ENCODE measurements around the gene CHAC1.
A peak's percentile ranks its signal among the peaks of the same experiment; 100 is the strongest.
"Not testable (repeated sequence)": the region's sequence is repeated elsewhere in the genome, so short reads cannot be mapped to it uniquely, and the experiment has no call there.

CHAC1 gene

DNA sequence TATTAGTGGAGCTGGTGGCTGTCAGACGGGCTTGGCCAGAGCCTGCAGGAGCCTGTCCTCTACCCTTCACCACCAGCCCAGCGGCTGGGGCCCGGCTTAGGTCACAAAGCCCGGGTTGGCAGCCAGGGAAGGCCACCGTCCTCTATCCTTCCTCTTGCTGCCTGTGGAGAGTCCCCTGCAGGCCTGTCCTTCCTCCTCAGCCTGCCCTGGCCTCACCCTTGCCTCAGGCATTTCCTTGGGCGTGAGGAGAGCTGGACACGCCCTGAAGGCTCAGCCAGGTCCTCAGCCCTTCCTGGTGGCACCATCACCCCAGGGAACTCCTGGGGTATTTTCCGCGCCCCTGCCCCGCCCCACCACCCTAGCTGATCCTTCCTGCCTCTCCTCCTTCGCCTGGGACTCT lies 7.7 kb downstream of the CHAC1 start:
- TF ChIP-seq ZNF274 (IDR thresholded peaks at IDR 0.05; ENCODE audit: low read depth, low read length) (no peak), SUZ12 (IDR thresholded peaks at IDR 0.05; ENCODE audit: extremely low read depth, insufficient read depth, insufficient read length) (no peak), YY1 (IDR thresholded peaks at IDR 0.05; ENCODE audit: insufficient read depth, insufficient read length) (no peak)
- H3K9me3 ChIP-seq (ENCODE audit: insufficient read depth, low read length) = no peaks in the 10 kb centered on the region
- H3K27me3 ChIP-seq (ENCODE audit: insufficient read depth, insufficient read length) = peaks cover 29% of the 10 kb centered on the region
- H3K4me3 ChIP-seq (ENCODE audit: insufficient read length, low read depth) = no peak overlapping the region
- no peak for DNase-seq (ENCODE audit: low read depth, low spot score)
- peaks cover 4% of the 10 kb centered on the region for H3K4me1 ChIP-seq (ENCODE audit: insufficient read depth, insufficient read length)
- H3K36me3 ChIP-seq (ENCODE audit: insufficient read depth, insufficient read length, low read length) = peaks cover 11% of the 10 kb centered on the region
- H3K9ac ChIP-seq (ENCODE audit: insufficient read length, low read depth) = no peak overlapping the region

DNA sequence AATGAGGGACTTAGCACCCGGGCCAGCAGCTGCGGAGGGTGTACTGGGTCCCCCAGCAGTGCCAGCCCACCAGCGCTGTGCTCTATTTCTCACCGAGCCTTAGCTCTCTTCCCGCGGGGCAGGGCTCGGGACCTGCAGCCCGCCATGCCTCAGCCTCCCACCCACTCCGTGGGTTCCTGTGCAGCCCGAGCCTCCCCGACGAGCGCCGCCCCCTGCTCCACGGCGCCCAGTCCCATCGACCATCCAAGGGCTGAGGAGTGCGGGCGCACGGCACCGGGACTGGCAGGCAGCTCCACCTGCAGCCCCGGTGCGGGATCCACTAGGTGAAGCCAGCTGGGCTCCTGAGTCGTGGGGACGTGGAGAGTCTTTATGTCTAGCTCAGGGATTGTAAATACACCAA lies 8.5 kb downstream of the CHAC1 start:
- H3K9ac ChIP-seq (ENCODE audit: insufficient read length, low read depth); H3K4me3 ChIP-seq (ENCODE audit: insufficient read length, low read depth); DNase-seq (ENCODE audit: low read depth, low spot score); H3K4me1 ChIP-seq (ENCODE audit: insufficient read depth, insufficient read length); H3K36me3 ChIP-seq (ENCODE audit: insufficient read depth, insufficient read length, low read length); H3K9me3 ChIP-seq (ENCODE audit: insufficient read depth, low read length): not testable (repeated sequence)
- H3K27me3 ChIP-seq (ENCODE audit: insufficient read depth, insufficient read length) = peaks cover 29% of the 10 kb centered on the region

DNA sequence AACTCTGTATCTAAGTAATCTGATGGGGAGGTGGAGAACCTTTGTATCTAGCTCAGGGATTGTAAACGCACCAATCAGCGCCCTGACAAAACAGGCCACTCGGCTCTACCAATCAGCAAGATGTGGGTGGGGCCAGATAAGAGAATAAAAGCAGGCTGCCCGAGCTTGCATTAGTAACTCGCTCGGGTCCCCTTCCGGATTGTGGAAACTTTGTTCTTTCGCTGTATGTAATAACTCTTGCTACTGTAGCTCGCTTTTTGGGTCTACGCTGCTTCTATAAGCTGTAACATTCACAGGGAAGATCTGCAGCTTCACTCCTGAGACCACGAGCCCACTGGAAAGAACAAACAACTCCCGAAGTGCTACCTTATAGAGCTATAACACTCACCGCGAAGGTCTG lies 9.0 kb downstream of the CHAC1 start:
- H3K27me3 ChIP-seq (ENCODE audit: insufficient read depth, insufficient read length) = peaks cover 29% of the 10 kb centered on the region
- DNase-seq (ENCODE audit: low read depth, low spot score); H3K9me3 ChIP-seq (ENCODE audit: insufficient read depth, low read length): not testable (repeated sequence)

DNA sequence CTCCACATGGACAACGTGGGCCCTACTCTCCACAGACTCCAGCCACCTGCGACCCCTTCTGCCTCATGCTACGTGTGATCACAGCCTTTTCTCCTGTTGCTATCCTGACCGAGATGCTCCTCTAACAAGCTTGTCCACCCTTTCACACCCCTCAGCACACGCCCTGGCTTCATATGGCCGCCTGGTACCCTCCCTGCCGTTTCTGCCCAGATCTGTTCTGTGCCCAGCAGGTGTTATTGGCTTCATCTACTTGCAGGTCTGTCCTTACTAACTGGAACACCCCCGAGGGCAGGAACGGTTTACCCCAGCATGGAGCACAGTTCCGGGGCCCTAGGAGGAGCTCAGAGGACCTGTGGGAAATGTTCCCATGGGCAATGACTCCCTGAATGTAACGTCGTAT lies 9.9 kb downstream of the CHAC1 start:
- peaks cover 2% of the 10 kb centered on the region for H3K4me1 ChIP-seq (ENCODE audit: insufficient read depth, insufficient read length)
- DNase-seq (ENCODE audit: low read depth, low spot score) = no peak
- H3K4me3 ChIP-seq (ENCODE audit: insufficient read length, low read depth) = no peak overlapping the region
- H3K9me3 ChIP-seq (ENCODE audit: insufficient read depth, low read length) = no peaks in the 10 kb centered on the region
- no peak overlapping the region for H3K9ac ChIP-seq (ENCODE audit: insufficient read length, low read depth)
- peaks cover 27% of the 10 kb centered on the region for H3K27me3 ChIP-seq (ENCODE audit: insufficient read depth, insufficient read length)
- TF ChIP-seq YY1 (IDR thresholded peaks at IDR 0.05; ENCODE audit: insufficient read depth, insufficient read length) (no peak), ZNF274 (IDR thresholded peaks at IDR 0.05; ENCODE audit: low read depth, low read length) (no peak), SUZ12 (IDR thresholded peaks at IDR 0.05; ENCODE audit: extremely low read depth, insufficient read depth, insufficient read length) (no peak)
- H3K36me3 ChIP-seq (ENCODE audit: insufficient read depth, insufficient read length, low read length) = no peaks in the 10 kb centered on the region

More for the DNA sequence above, 9.0 kb downstream of the CHAC1 start:
- H3K4me1 ChIP-seq (ENCODE audit: insufficient read depth, insufficient read length); H3K9ac ChIP-seq (ENCODE audit: insufficient read length, low read depth); H3K4me3 ChIP-seq (ENCODE audit: insufficient read length, low read depth); H3K36me3 ChIP-seq (ENCODE audit: insufficient read depth, insufficient read length, low read length): not testable (repeated sequence)

DNA sequence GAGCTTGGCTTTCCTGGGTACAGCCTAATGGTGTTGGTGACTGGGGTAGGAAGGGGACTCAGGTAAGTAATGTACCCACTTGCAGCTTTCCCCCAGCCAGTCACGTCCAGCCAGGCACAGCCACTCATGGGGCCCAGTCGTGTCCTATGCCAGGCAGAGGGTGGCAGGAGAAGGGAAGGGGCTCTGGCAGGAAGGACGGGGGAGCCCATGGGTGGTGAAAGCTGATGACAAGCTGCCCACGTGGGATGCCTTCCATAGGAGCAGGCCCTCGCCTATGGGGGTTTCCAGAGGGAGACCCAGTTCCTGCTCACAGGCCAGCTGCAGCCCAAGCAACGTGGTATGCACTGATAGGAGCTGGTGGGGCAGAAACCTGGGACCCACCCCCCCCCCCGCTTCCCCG lies 10.7 kb downstream of the CHAC1 start:
- Histone ChIP-seq H3K36me3 (ENCODE audit: insufficient read depth, insufficient read length, low read length) (no peaks in the 10 kb centered on the region), H3K9ac (ENCODE audit: insufficient read length, low read depth) (no peak overlapping the region), H3K9me3 (ENCODE audit: insufficient read depth, low read length) (no peaks in the 10 kb centered on the region), H3K27me3 (ENCODE audit: insufficient read depth, insufficient read length) (peaks cover 24% of the 10 kb centered on the region), H3K4me1 (ENCODE audit: insufficient read depth, insufficient read length) (no peaks in the 10 kb centered on the region), H3K4me3 (ENCODE audit: insufficient read length, low read depth) (no peak overlapping the region)
- no peak for TF ChIP-seq SUZ12 (IDR thresholded peaks at IDR 0.05; ENCODE audit: extremely low read depth, insufficient read depth, insufficient read length)
- no peak for TF ChIP-seq YY1 (IDR thresholded peaks at IDR 0.05; ENCODE audit: insufficient read depth, insufficient read length)
- no peak for TF ChIP-seq ZNF274 (IDR thresholded peaks at IDR 0.05; ENCODE audit: low read depth, low read length)
- DNase-seq (ENCODE audit: low read depth, low spot score) = no peak

DNA sequence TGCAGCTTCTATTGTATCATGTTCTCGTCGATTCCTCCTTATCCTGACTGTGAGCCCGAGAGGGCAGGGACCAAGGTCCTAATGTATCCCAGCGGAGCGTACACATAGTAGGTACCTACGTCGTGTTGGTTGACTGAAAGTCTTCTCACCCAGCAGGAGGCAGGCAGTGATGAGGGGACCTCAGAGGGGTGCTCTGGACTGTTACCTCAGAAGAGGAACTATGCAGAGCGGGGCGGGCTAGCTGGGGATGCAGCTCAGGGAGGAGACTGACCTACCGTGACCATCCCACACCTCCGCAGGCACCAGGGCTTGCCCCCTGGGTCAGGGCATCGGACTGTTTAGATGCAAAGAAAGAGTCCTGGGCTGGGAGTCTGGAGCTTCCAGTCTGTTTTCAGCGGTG lies 11.4 kb downstream of the CHAC1 start:
- no peaks in the 10 kb centered on the region for H3K9me3 ChIP-seq (ENCODE audit: insufficient read depth, low read length)
- no peak overlapping the region for H3K9ac ChIP-seq (ENCODE audit: insufficient read length, low read depth)
- no peak overlapping the region for H3K4me3 ChIP-seq (ENCODE audit: insufficient read length, low read depth)
- TF ChIP-seq YY1 (IDR thresholded peaks at IDR 0.05; ENCODE audit: insufficient read depth, insufficient read length) (no peak), SUZ12 (IDR thresholded peaks at IDR 0.05; ENCODE audit: extremely low read depth, insufficient read depth, insufficient read length) (no peak), ZNF274 (IDR thresholded peaks at IDR 0.05; ENCODE audit: low read depth, low read length) (no peak)
- DNase-seq (ENCODE audit: low read depth, low spot score) = no peak
- H3K36me3 ChIP-seq (ENCODE audit: insufficient read depth, insufficient read length, low read length) = no peaks in the 10 kb centered on the region
- peaks cover 3% of the 10 kb centered on the region for H3K4me1 ChIP-seq (ENCODE audit: insufficient read depth, insufficient read length)
- H3K27me3 ChIP-seq (ENCODE audit: insufficient read depth, insufficient read length) = peaks cover 28% of the 10 kb centered on the region

DNA sequence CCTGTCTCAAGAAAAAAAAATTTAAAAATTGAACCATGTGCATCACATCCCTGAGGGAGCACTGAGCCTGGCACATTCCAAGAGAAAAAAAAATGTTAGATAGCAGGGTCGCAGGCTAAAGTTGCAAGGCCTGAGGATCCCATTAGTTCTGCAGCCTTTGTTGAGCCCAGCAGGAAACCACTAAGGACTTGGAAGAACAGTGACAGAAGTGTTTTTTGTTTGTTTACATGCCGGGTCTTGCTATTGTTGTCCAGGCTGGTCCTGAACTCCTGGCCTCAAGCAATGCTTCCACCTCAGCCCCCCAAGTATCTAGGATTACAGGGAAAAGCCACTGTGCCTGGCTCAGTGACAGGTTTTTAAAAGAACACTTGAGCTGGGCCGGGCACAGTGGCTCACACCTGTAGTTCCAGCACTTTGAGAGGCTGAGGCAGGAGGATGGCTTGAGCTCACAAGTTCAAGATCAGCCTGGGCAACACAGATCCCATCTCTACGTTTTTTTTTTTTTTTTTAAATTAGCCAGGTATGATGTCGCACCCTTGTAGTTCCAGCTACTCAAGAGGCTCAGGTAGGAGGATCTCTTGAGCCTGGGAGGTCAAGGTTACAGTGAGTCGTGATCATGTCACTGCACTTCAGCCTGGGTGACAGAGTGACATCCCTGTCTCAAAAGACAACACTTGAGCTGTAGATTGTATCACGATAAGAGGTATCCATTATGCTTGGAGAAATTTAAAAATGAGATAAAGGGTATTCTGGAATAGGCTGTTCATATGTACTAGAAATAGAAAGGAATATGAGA lies 15.2 kb downstream of the CHAC1 start:
- H3K9ac ChIP-seq (ENCODE audit: insufficient read length, low read depth) = no peak overlapping the region
- no peaks in the 10 kb centered on the region for H3K9me3 ChIP-seq (ENCODE audit: insufficient read depth, low read length)
- no peaks in the 10 kb centered on the region for H3K36me3 ChIP-seq (ENCODE audit: insufficient read depth, insufficient read length, low read length)
- no peak for TF ChIP-seq ZNF274 (IDR thresholded peaks at IDR 0.05; ENCODE audit: low read depth, low read length)
- TF ChIP-seq YY1 (IDR thresholded peaks at IDR 0.05; ENCODE audit: insufficient read depth, insufficient read length) = no peak
- TF ChIP-seq SUZ12 (IDR thresholded peaks at IDR 0.05; ENCODE audit: extremely low read depth, insufficient read depth, insufficient read length) = no peak
- H3K4me1 ChIP-seq (ENCODE audit: insufficient read depth, insufficient read length) = peaks cover 3% of the 10 kb centered on the region
- no peak overlapping the region for H3K4me3 ChIP-seq (ENCODE audit: insufficient read length, low read depth)
- peak; percentile 57 for DNase-seq (ENCODE audit: low read depth, low spot score)
- H3K27me3 ChIP-seq (ENCODE audit: insufficient read depth, insufficient read length) = peaks cover 25% of the 10 kb centered on the region

DNA sequence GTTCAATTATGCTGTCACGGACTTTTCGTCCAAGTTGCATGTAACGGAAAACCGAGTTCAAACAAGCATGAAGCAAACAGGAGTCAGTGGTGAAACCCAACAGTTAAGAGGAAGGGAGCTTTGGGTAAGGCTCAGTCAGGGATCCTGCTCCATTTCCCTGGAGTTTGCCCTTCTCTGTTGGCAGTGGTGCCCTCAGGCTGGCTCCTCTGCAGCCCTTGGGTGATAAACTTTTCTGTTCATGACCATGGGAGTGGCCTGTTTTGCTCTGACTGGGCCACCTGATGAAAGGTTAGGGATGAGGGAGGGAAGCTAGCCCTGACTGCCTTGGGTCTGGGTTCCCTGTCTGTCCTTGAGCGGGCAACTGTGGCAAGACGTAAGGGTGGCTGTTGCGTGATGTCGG lies 16.1 kb downstream of the CHAC1 start:
- H3K4me1 ChIP-seq (ENCODE audit: insufficient read depth, insufficient read length) = peaks cover 3% of the 10 kb centered on the region
- no peak overlapping the region for H3K9ac ChIP-seq (ENCODE audit: insufficient read length, low read depth)
- no peaks in the 10 kb centered on the region for H3K36me3 ChIP-seq (ENCODE audit: insufficient read depth, insufficient read length, low read length)
- H3K9me3 ChIP-seq (ENCODE audit: insufficient read depth, low read length) = no peaks in the 10 kb centered on the region
- H3K27me3 ChIP-seq (ENCODE audit: insufficient read depth, insufficient read length) = peaks cover 20% of the 10 kb centered on the region
- DNase-seq (ENCODE audit: low read depth, low spot score) = no peak
- TF ChIP-seq SUZ12 (IDR thresholded peaks at IDR 0.05; ENCODE audit: extremely low read depth, insufficient read depth, insufficient read length) = no peak
- no peak for TF ChIP-seq YY1 (IDR thresholded peaks at IDR 0.05; ENCODE audit: insufficient read depth, insufficient read length)
- TF ChIP-seq ZNF274 (IDR thresholded peaks at IDR 0.05; ENCODE audit: low read depth, low read length) = no peak
- no peak overlapping the region for H3K4me3 ChIP-seq (ENCODE audit: insufficient read length, low read depth)
